ENCODE measurements around the gene PXT1. TPM values are rescaled to one million over a fixed set of nuclear protein-coding genes. Genes with fewer than 3 reads are reported as not detected.
"Not testable (repeated sequence)": the region's sequence is repeated elsewhere in the genome, so short reads cannot be mapped to it uniquely, and the experiment has no call there.

Gene PXT1
- polyA plus RNA-seq, 1 donor (not counting 4 experiments of a cell fraction or from before 2014, with no cell fraction given) = 0.08 TPM

- H3K9ac ChIP-seq (ENCODE audit: control insufficient read depth, extremely low read depth, insufficient read depth, low read length); H4K20me1 ChIP-seq (ENCODE audit: control insufficient read depth, extremely low read depth, insufficient read depth, low read length); H3K27me3 ChIP-seq (ENCODE audit: control insufficient read depth, extremely low read depth, insufficient read depth, low read length); H3K27ac ChIP-seq (ENCODE audit: control insufficient read depth, insufficient read depth, low read length); H3K9me1 ChIP-seq (ENCODE audit: control insufficient read depth, extremely low read depth, insufficient read depth, low read length); H3K4me2 ChIP-seq (ENCODE audit: control insufficient read depth, extremely low read depth, insufficient read depth, low read depth, low read length); dilution Hi-C loops (cut with MboI; ENCODE audit: extremely low pct_ligation_motif_present, low sequenced_read_pairs); H2AFZ ChIP-seq (ENCODE audit: control insufficient read depth, low read length); H3K36me3 ChIP-seq (ENCODE audit: control insufficient read depth in 2 of 2, extremely low read depth in 1 of 2, insufficient read depth in 2 of 2, low read length in 2 of 2); H3K4me3 ChIP-seq (ENCODE audit: control insufficient read depth in 2 of 3, extremely low read depth in 1 of 3, insufficient read depth in 2 of 3, low read depth in 1 of 3, low read length in 3 of 3); FAIRE-seq; H3K79me2 ChIP-seq (ENCODE audit: control insufficient read depth, insufficient read depth, low read length); H3K4me1 ChIP-seq (ENCODE audit: control insufficient read depth, extremely low read depth, insufficient read depth, low read length); H3K9me3 ChIP-seq (ENCODE audit: control insufficient read depth, low read depth, low read length); DNase-seq (ENCODE audit: low read depth, low spot score): not testable (repeated sequence)
These were observed 79.3 kb downstream of the PXT1 start for GRCh38 chr6:36363371-36363752.

DNA sequence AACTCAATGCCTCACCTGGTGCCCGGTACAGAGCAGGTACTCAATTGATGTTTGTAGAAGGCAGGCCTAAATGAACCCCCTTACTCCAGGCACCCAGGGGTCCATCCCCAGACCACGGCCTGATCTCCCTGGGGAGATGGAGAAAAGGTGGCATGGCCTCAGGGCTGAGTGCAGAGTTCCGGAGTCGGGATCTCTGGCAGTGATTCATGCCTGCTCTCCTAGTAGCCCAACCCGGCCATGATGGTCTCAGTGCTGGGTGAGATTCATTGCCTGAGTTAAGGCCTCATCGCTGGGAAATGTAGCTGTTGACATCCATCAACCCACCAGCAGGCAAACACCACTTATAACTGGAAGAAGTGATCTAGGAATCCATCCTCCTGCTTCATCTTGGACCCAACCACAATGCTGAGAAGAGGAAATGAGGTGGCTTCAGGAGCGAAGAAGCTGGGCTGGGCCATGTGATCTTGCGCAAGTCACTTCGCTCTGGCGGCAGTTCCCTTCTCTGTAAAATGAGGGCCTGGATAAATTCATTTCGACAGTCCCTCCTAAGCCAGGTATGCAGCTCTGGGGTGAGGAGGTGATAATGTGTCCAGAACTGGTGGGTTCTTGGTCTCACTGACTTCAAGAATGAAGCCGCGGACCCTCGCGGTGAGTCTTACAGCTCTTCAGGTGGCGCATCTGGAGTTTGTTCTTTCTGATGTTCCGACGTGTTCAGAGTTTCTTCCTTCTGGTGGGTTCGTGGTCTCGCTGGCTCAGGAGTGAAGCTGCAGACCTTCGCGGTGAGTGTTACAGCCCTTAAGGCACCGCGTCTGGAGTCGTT lies 79.9 kb downstream of the PXT1 start:
- dilution Hi-C loops (cut with MboI; ENCODE audit: extremely low pct_ligation_motif_present, low sequenced_read_pairs) = no loop called here
- Histone ChIP-seq H3K27ac (ENCODE audit: control insufficient read depth, insufficient read depth, low read length) (no peak overlapping the region), H3K79me2 (ENCODE audit: control insufficient read depth, insufficient read depth, low read length) (no peaks in the 10 kb centered on the region), H4K20me1 (ENCODE audit: control insufficient read depth, extremely low read depth, insufficient read depth, low read length) (no peaks in the 10 kb centered on the region), H3K9me1 (ENCODE audit: control insufficient read depth, extremely low read depth, insufficient read depth, low read length) (no peaks in the 10 kb centered on the region), H2AFZ (ENCODE audit: control insufficient read depth, low read length) (no peak overlapping the region), H3K4me3 (ENCODE audit: control insufficient read depth in 2 of 3, extremely low read depth in 1 of 3, insufficient read depth in 2 of 3, low read depth in 1 of 3, low read length in 3 of 3) (no peak overlapping the region), H3K27me3 (ENCODE audit: control insufficient read depth, extremely low read depth, insufficient read depth, low read length) (peaks cover 2% of the 10 kb centered on the region), H3K4me2 (ENCODE audit: control insufficient read depth, extremely low read depth, insufficient read depth, low read depth, low read length) (no peak overlapping the region), H3K36me3 (ENCODE audit: control insufficient read depth in 2 of 2, extremely low read depth in 1 of 2, insufficient read depth in 2 of 2, low read length in 2 of 2) (no peaks in the 10 kb centered on the region), H3K9ac (ENCODE audit: control insufficient read depth, extremely low read depth, insufficient read depth, low read length) (no peak overlapping the region), H3K9me3 (ENCODE audit: control insufficient read depth, low read depth, low read length) (no peaks in the 10 kb centered on the region), H3K4me1 (ENCODE audit: control insufficient read depth, extremely low read depth, insufficient read depth, low read length) (no peaks in the 10 kb centered on the region)
- TF ChIP-seq EZH2 (IDR thresholded peaks at IDR 0.05; ENCODE audit: low read length) = no peak
- TF ChIP-seq CTCF (optimal IDR thresholded peaks at IDR 0.05 in 1 of 3, IDR thresholded peaks at IDR 0.05 in 1 of 3, conservative IDR thresholded peaks at IDR 0.05 in 1 of 3; ENCODE audit: extremely low read depth in 1 of 3, insufficient read depth in 2 of 3, low read length in 3 of 3) = no peak
- no peak for DNase-seq (ENCODE audit: low read depth, low spot score)
- FAIRE-seq = no peak

DNA sequence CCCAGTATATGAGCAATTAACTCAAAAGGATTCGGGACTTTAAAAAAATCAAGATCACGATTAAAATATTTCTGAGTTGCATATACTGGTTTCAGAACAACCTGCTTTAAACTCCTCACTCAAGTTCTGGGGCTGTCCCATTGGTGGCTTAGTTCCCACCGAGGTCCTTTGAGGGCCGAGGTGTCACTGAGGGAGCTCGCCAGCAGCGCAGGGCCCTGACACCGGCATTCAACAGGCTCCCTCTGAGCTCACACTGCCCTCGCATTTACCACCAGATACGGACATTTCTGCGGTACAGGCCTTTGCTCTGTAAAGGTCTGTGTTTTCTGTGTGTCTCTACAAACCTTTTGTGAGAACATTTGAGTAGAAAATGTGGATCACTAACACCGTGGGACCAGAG lies 81.6 kb downstream of the PXT1 start:
- Histone ChIP-seq H3K4me1 (ENCODE audit: control insufficient read depth, extremely low read depth, insufficient read depth, low read length) (no peaks in the 10 kb centered on the region), H3K9me3 (ENCODE audit: control insufficient read depth, low read depth, low read length) (no peaks in the 10 kb centered on the region), H3K9ac (ENCODE audit: control insufficient read depth, extremely low read depth, insufficient read depth, low read length) (no peak overlapping the region), H2AFZ (ENCODE audit: control insufficient read depth, low read length) (no peak overlapping the region), H3K79me2 (ENCODE audit: control insufficient read depth, insufficient read depth, low read length) (no peaks in the 10 kb centered on the region), H3K27ac (ENCODE audit: control insufficient read depth, insufficient read depth, low read length) (no peak overlapping the region), H3K4me3 (ENCODE audit: control insufficient read depth in 2 of 3, extremely low read depth in 1 of 3, insufficient read depth in 2 of 3, low read depth in 1 of 3, low read length in 3 of 3) (no peak overlapping the region), H4K20me1 (ENCODE audit: control insufficient read depth, extremely low read depth, insufficient read depth, low read length) (no peaks in the 10 kb centered on the region), H3K9me1 (ENCODE audit: control insufficient read depth, extremely low read depth, insufficient read depth, low read length) (no peaks in the 10 kb centered on the region), H3K4me2 (ENCODE audit: control insufficient read depth, extremely low read depth, insufficient read depth, low read depth, low read length) (no peak overlapping the region), H3K27me3 (ENCODE audit: control insufficient read depth, extremely low read depth, insufficient read depth, low read length) (peaks cover 2% of the 10 kb centered on the region), H3K36me3 (ENCODE audit: control insufficient read depth in 2 of 2, extremely low read depth in 1 of 2, insufficient read depth in 2 of 2, low read length in 2 of 2) (no peaks in the 10 kb centered on the region)
- DNase-seq (ENCODE audit: low read depth, low spot score) (no peak), FAIRE-seq (no peak)
- no peak for TF ChIP-seq EZH2 (IDR thresholded peaks at IDR 0.05; ENCODE audit: low read length)
- no peak for TF ChIP-seq CTCF (optimal IDR thresholded peaks at IDR 0.05 in 1 of 3, IDR thresholded peaks at IDR 0.05 in 1 of 3, conservative IDR thresholded peaks at IDR 0.05 in 1 of 3; ENCODE audit: extremely low read depth in 1 of 3, insufficient read depth in 2 of 3, low read length in 3 of 3)
- dilution Hi-C loops (cut with MboI; ENCODE audit: extremely low pct_ligation_motif_present, low sequenced_read_pairs) = no loop called here

Data from keratinocyte (primary cell).